ENCODE data around the gene PTRH1.

The PTRH1 gene

DNA sequence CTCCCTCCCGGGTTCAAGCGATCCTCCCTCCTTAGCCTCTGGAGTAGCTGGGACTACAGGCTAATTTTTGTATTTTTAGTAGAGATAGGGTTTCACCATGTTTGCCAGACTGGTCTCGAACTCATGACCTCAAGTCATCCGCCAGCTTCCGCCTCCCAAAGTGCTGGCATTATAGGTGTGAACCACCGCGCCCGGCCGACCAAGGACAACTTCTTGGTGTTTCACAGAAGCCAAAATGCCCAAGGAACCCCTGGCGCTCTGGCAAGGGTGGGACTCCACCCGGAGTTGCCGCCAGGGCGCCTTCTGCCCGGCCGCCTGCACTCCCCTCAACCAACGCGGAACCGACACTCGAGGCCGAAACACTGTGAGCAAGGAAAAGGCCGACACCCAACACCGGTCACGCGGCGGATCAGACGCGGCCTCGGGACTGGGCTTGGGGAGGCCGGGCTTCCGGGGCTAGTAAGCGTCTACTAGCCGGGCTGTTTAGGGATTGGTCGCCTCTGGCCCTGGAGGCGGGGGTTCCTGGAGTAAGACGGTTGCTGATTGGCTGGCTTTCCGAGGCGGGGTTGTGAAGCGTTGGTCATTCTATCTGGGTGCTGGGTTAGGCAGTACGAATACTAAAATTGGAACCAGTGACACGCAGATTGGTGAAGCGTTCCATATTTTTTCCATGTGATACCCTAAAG, 16.3 kb downstream of the PTRH1 start:
- H3K4me3 ChIP-seq (ENCODE audit: low read depth, low read length) = peak overlapping the region; percentile 24

DNA sequence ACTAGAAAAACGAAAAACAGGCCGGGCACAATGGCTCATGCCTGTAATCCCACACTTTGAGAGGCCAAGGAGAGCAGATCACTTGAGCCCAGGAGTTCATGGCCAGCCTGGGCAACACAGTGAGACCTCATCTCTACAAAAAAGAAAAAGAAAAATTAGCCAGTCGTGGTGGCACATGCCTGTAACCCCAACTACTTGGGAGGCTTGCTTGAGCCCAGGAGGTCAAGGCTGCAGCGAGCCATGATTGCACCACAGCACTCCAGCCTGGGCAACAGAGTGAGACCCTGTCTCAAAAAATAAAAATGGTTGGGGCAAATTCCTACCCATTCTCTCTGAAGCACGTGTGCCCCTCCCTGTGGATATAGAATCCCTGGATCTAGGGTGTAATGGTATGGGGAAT, 17.1 kb downstream of the PTRH1 start:
- H3K4me3 ChIP-seq (ENCODE audit: low read depth, low read length) = no peak overlapping the region

DNA sequence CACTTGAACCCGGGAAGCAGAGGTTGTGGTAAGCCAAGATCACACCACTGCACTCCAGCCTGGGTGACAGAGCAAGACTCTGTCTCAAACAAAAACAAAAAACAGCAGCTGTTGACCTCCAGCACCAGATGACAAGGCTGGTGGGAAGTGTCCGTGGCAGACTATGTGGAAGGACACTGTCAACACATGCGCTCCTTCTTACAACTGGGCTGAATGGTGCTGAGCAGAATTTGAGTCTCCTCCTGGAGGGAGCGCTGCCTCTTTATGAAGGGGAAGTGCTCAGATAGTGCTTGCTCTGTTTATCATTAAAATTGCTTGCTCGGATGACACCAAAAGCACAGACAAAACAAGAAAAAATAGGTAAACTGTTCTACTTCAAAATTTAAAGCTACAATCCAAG, 17.9 kb downstream of the PTRH1 start:
- H3K4me3 ChIP-seq (ENCODE audit: low read depth, low read length) = no peak overlapping the region

DNA sequence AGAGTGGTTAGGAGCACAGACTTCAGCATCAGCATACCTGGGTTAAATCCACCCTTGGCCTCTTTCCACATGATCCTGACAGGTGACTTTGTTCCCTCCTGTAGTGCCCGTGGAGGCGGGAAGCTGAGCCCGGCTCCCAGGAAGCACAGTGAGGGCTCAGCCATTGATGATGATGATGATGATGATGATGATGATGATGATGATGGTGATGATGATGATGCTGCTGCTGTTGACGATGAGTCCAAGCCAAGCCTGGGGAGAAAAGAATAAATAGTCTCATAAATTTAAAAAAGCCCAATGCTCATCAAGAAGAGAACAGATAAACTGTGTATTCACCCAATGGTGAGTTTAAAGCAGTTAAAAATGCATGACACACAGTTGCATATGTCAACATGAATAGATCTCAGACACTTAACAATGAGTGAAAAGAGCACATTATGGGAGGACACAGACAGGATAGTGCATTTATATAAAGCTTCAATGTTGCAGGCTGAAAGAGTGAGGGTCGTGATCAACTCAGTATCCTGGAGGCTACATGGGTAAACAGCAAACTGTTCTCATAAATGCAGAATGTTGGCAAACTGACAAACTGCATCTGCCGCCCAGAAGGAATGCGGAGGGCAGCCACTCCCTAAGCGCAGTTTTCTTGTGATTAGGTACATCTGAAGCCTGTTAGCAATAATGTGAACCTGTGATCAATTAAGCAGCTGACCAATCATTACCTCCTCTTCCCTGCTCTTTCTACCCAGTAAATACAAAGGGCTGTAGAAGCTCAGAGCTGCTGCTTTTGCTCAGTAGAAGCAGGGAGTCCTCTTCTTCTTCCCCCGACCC, 20.4 kb downstream of the PTRH1 start:
- no peak overlapping the region for H3K4me3 ChIP-seq (ENCODE audit: low read depth, low read length)

DNA sequence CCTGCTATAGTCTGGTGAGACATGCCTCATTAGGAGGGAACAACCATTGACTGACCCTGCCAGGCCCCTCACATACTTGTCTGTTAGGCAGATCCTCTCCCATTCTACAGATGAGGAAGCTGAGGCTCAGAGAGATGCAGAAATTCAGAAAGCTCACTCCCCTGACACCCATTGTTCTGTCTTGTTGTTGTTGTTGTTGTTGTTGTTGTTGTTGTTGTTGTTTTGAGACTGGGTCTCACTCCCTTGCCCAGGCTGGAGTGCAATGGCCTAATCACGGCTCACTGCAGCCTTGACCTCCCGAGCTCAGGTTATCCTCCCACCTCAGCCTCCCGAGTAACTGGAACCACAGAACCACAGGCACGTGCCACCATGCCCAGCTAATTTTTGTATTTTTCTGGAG, 21.8 kb downstream of the PTRH1 start:
- no peak overlapping the region for H3K4me3 ChIP-seq (ENCODE audit: low read depth, low read length)

DNA sequence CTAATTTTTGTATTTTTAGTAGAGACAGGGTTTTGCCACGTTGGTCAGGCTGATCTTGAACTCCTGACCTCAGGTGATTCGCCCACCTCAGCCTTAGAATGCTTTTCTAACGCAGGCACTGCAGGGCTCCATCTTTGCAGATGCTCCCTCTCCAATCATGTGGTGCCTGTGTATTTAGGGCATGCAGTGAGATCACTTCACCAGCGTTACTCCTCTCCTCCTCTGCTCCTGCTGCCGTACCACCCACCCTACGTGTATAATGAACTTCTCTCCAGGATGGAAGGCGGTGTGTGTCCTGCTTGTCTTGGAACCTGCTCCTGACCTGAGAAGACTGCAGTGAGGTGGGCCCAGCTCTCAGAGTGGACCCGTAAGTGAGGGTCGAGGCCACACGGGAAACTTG, 22.3 kb downstream of the PTRH1 start:
- H3K4me3 ChIP-seq (ENCODE audit: low read depth, low read length) = no peak overlapping the region

DNA sequence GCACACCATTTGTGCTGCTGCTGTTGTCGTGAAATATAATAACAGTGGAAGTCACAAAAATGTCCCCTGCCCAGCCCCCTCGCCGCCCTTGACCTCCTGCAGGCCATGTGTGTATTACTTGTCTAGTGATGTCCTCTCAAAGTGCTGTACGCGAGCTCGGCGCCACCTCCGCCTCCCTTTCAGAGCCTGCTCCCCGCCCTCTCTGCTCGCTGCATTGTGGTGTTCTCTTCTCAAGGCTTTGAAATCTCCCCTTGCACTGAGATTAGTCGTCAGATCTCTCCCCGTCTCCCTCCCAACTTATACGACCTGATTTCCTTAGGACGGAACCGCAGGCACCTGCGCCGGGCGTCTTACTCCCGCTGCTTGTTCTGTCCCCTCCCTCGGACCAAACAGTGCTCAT, 23.4 kb downstream of the PTRH1 start:
- no peak overlapping the region for H3K4me3 ChIP-seq (ENCODE audit: low read depth, low read length)

DNA sequence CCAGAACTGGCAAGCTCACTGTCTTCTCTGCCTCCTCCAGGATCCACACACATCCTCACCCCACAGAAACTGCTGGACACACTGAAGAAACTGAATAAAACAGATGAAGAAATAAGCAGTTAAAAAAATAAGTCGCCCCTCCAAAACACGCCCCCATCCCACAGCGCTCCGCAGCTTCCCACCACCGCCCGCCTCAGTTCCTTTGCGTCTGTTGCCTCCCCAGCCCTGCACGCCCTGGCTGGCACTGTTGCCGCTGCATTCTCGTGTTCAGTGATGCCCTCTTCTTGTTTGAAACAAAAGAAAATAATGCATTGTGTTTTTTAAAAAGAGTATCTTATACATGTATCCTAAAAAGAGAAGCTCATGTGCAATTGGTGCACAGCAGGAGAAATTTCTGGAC, 24.7 kb downstream of the PTRH1 start:
- no peak overlapping the region for H3K4me3 ChIP-seq (ENCODE audit: low read depth, low read length)

DNA sequence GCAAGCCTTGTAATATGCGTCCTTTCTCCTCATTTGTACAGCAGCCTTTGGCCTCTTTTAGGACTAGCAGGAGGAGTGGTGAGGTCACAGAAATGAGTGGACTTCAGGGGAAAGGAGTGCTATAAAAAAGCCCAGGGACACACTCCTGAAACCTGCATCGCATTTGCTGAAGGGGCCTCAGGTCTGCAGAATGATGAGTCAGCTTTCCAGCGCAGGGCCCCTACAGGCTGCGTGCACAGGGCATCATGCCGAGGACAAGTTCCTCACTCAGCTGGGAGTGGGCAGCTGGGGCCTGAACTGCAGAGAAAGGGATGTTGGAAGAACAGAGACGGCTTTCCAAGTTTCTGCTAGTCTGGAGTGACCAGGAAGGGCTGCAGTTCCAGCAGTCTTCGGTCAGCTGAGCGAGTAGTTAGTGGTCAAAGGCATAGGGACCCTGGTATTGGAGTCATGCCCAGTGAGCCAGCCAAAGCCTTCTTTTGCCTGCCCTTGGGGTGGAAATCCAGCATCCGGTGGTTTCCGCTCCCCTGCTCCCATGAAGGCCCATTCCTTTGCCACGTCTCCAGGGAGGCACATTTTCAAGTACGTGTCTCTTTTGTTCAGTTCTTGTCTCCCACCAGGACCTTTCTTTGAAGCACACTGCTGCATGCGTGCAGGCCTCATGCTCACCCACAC, 26.0 kb downstream of the PTRH1 start:
- H3K4me3 ChIP-seq (ENCODE audit: low read depth, low read length) = no peak overlapping the region

DNA sequence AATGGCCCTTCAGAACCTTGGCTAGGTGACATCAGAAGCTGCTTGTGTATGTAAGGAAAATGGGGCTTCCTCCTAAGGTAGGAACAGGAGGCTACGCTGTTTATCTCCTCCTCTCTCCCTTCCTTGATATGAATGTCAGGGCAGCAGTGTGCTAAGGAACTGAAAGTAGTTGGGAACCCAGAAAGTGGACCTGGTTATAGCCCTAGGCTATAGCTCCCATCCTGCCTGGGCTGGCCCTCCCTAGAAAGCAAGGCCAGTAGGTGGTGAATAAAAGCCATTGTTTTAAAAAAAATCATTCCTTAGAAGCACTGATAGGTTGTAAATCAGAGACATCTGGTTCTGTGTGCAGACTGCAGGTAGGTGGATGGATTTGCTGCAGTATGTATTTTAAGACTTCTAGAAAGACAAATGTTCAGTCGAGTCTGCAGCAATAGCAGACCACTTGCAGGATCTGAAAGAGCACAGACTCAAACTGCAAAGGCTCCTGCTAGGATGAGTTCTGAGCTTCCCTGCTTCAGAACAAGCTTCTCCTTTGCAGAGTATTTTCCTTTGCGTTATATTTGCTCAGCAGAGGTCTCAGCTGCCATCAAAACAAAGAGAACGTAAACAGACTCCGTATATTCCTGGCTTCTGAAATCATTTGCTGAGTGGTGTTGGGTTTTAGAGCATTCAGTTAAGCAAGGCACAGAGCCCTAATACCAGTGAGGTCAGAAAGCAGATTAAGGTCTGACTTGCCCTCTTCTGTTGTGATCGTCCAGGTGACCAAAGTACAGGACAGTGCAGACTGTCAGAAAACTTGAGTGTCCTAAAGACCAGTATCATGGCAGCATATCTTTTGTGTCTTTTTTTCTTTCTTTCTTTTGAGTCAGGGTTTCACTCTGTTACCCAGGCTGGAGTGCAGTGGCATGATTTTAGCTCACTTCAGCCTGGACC, 28.7 kb downstream of the PTRH1 start:
- H3K4me3 ChIP-seq (ENCODE audit: low read depth, low read length) = no peak overlapping the region

DNA sequence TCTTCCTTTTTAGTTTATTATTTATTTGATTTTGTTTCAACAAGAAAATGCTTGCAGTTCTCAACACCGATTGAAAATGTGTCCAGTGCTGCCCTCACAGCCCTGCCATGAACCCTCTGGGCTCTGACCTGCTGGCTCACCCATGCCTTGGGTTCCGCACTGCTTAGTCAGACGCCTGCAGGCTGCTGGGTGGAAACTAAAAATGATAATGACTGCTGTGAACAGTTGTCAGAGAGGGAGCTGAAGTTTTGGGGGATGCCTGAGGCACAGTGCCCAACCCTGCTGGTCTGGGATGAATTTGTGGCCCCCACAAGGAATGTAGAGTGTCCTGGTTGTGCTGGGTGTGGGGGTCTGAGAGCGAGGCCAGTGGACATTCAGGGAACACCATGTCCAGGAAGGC, 30.9 kb downstream of the PTRH1 start:
- no peak overlapping the region for H3K4me3 ChIP-seq (ENCODE audit: low read depth, low read length)

DNA sequence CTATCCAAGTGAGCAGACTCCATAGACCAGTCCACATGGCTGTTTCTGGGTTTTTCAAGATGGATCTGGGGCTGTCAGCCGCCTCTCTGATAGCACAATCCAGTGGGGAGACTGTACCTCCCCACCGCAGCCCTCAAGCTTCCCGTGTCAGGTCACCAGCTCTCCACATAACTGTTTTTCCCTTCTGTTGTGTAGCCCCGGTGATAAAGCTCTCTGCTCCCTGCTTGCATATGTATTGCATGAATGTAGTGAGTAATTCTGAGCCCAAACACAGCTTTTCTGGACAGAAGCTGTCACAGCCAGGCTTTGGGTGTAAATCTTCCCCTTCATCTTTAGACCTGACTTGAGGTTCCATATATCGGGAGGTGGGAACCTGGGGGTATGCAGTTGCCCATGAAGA, 31.7 kb downstream of the PTRH1 start:
- H3K4me3 ChIP-seq (ENCODE audit: low read depth, low read length) = no peak overlapping the region

DNA sequence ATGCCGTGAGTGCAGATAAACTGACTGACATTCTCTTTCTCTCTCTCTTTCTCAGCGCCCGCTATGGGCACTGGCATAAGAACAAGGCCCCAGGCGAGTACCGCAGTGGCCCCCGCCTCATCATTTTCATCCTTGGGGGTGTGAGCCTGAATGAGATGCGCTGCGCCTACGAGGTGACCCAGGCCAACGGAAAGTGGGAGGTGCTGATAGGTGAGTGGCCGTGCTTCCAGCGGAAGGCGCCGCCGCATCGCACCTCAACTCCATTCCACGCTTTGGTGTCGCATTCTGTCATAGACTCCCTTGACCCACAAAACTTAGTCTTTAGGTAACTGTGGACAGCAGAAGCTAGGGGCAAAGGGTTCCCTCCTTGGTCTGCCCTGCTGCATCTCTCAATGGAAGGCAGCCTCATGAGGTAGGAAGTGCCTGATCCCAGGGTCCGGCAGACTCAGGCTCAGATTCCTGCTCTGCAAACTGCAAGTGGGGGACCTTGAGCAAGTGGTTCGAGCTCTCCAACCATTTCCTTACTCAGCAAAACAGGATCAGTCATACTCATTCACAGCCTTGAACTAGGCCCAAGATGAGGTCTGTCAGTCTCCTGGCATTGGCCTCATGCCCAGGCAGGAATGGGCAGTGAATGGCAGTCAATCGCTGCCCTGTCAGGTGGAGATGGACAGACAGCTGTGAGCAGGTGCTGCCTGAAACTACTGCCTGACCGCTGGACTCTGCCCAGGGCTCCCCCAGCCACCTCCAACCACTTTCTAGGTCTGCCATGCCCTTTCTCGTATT, 32.9 kb downstream of the PTRH1 start:
- H3K4me3 ChIP-seq (ENCODE audit: low read depth, low read length) = no peak overlapping the region

DNA sequence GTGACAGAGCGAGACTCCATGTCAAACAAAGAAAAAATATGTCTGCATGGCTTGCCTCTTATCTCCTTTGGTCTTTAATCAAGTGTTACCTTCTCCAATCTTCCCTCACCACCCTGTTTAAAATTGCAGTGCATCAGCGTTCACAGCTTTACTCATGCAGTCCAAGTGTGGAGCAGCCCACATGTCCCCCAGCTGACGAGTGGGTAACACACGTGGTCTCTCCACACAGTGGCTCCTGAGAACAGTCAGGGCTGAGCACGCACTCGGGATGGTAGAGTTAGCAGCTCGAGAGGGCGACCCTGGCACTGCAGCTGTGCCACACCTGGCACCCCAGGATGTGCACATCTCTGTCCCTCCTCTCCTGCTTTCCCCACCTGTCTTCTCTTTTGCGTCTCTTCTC, 34.6 kb downstream of the PTRH1 start:
- no peak overlapping the region for H3K4me3 ChIP-seq (ENCODE audit: low read depth, low read length)

DNA sequence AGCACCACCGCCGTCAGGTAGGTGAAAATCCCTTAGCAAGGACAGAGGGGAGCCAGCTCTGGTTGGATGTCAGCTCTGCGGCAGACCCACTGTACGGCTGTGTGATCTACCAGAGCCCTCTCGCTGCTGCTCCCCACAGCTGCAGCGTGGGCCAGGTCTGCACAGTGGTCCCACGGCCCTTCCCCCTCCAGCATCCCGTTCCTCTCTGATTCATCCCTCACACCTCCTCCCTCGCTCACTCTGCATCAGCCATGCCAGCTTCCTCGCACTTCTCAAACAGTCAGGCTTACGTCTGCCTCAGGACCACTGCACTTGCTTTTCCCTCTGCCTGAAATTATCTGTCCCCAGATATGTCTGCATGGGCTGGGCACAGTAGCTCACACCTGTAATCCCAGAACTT, 35.2 kb downstream of the PTRH1 start:
- no peak overlapping the region for H3K4me3 ChIP-seq (ENCODE audit: low read depth, low read length)

DNA sequence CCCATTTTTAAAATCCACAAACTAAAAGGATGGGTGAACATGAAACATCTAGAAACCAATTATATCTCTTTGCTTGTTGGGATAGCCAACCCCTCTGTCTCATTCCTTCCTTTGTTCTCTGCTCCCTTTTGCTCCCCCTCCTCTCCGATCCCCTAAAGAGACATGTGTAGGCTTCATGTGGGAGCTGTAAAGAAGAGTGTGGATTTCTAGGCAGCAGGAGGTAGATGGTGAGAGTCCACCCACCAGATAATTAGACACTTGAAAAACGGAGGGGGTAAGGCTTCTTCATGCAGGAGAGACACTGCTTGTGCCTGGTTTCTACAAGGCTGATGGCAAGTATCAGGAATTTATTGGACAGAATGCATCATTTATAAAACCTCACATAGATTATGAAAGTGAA, 36.0 kb downstream of the PTRH1 start:
- H3K4me3 ChIP-seq (ENCODE audit: low read depth, low read length) = no peak overlapping the region

DNA sequence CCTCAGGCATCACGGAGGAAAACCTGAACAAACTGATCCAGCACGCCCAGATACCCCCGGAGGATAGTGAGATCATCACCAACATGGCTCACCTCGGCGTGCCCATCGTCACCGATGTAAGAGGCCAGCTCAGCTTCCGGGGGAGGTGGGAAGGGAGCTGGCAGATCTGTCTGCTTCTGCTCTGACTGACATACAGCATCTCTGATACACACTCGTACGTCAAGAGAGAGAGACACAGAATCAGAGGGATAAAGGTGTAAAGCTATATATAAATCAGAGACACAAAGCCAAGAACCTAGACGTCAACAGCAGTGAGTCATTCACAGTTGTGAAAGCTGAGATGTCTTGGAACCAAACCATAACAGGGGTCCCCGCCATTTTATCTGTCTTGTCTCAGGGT, 38.8 kb downstream of the PTRH1 start:
- H3K4me3 ChIP-seq (ENCODE audit: low read depth, low read length) = no peak overlapping the region

DNA sequence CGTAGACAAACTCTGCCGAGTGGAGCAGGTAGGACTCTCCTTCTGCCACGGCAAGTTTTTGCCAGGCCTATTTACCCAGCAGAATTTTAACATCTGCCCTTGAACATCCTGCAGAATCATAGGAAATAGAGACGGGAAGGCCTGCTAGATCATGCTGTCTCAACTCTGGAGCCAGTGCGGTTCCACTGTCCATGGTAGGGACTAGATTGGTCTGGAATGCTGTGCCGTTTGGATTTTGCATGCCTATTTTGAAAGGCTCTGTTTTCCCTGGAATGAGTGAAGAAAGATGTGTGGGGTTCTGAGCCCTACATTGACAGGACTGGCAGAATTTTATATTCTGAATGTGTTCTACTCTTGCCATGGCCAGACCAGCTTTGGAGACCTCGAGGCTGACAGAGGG, 42.2 kb downstream of the PTRH1 start:
- H3K4me3 ChIP-seq (ENCODE audit: low read depth, low read length) = no peak overlapping the region

DNA sequence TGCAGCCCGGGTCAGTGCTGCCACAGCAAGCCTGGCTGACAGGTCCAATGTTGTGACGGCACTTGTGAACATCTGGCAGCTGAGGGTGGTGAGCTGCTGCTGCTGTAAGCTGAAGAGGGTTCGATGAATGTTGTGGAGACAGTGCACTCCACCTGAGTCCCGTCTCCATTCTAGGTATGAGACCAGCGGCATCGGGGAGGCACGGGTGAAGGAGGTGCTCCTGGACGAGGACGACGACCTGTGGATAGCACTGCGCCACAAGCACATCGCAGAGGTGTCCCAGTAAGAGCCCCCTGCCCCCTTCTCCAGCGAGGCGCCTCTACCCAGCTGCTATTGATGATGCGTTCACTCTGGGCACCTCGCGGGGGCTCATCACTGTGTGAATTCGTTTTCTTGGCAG, 47.6 kb downstream of the PTRH1 start:
- no peak overlapping the region for H3K4me3 ChIP-seq (ENCODE audit: low read depth, low read length)

DNA sequence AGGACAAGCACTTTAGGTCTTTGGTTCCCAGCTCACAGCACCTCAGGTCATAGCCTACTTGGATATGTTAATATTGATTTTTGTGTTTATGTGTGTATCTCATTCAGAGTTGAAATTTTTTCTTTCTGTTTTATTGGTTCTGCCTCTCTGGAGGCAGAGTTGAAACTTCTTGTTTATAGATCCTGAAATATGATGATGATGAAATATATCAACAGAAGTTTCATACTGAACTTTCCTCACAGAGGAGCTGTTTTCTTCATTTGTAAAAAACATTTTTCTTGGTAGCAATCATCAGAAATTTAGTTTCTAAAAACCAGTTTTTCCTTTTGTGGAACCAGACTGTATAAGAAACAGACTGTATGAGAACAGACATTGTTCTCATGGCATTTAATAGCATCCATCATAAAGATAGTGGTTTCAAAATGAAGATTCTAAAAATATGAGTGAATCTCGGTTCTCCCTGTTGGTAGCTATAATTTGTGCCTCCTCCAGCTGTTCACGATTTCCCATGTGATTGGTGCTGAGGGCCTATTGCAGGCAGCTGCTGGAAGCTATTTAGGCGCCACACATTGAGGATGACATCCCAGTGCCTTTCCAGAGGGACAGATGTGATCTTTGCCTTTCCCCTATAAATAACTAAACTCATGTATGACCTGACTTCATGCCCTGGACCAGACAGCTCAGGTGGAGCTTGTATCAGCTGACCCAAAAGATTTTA, 48.2 kb downstream of the PTRH1 start:
- no peak overlapping the region for H3K4me3 ChIP-seq (ENCODE audit: low read depth, low read length)

All from iPS-11a (cell line).